Hematopoietic multipotent progenitor cell (in vitro differentiated cells): ENCODE results near the gene DESI1. TPM values are rescaled to one million over a fixed set of nuclear protein-coding genes. Genes with fewer than 3 reads are reported as not detected.
"Not testable (repeated sequence)": the region's sequence is repeated elsewhere in the genome, so short reads cannot be mapped to it uniquely, and the experiment has no call there.

Experiments
- DNase-seq, 3 donors: peaks; one replicate each; pipeline ENCODE4 v3.0.0-alpha.2; 2011 to 2015; ENCODE audit warnings: low read depth in 2 of 3, low spot score in 2 of 3
- total RNA-seq: library from RNA; depleted of rRNA; stranded (reverse); fragments of >200 nt; gene quantifications from one replicate; pipeline ENCODE4 v1.2.3, GENCODE V29; 2012

DESI1 gene
- total RNA-seq, 1 donor = 6.7 TPM

GRCh38 chr22:41637623-41638022 lies 16.8 kb upstream of the DESI1 start:
- DNase-seq = not testable (repeated sequence)

GRCh38 chr22:41636467-41636866 lies 15.6 kb upstream of the DESI1 start:
- DNase-seq = no peak

GRCh38 chr22:41634610-41635009 lies 13.8 kb upstream of the DESI1 start:
- not testable (repeated sequence) for DNase-seq

DNA sequence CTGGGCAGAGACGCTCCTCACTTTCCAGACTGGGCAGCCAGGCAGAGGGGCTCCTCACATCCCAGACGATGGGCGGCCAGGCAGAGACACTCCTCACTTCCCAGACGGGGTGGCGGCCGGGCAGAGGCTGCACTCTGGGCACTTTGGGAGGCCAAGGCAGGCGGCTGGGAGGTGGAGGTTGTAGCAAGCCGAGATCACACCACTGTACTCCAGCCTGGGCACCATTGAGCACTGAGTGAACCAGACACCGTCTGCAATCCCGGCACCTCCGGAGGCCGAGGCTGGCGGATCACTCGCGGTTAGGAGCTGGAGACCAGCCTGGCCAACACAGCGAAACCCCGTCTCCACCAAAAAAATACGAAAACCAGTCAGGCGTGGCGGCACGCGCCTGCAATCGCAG lies 10.8 kb upstream of the DESI1 start:
- DNase-seq = not testable (repeated sequence)

DNA sequence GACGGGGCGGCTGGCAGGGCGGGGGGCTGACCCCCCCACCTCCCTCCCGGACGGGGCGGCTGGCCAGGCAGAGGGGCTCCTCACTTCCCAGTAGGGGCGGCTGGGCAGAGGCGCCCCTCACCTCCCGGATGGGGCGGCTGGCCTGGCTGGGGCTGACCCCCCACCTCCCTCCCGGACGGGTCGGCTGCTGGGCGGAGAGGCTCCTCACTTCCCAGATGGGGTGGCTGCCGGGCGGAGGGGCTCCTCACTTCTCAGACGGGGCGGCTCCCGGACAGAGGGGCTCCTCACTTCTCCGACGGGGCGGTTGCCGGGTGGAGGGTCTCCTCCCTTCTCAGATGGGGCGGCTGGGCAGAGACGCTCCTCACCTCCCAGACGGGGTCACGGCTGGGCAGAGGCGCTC lies 10.3 kb upstream of the DESI1 start:
- DNase-seq = not testable (repeated sequence)

DNA sequence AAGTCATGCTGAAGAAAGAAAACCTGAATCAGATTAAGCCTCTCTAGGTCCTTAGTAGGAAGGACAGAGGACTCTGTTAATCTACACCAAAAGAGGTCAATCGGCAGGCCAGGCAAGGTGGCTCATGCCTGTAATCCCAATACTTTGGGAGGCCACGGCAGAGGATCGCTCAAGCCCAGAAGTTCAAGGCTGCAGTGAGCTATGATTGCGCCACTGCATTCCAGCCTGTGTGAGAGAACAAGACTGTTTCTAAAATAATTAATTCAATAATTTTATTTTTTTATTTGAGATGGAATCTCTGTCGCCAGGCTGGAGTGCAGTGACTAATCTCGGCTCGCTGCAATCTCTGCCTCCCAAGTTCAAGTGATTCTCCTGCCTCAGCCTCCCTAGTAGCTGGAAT lies 4.7 kb upstream of the DESI1 start:
- no peak for DNase-seq

- no peak for DNase-seq
Observed at GRCh38 chr22:41621911-41622179, 1.0 kb upstream of the DESI1 start.

- DNase-seq = peak; percentile 98 to 100 (median 99)
Observed at GRCh38 chr22:41621099-41621910, 462 bp upstream of the DESI1 start, which contains the start of gene XRCC6. Gene XRCC6 (plus strand): TSS chr22:41621295. CDS start chr22:41622005, 710 bp downstream.

DNA sequence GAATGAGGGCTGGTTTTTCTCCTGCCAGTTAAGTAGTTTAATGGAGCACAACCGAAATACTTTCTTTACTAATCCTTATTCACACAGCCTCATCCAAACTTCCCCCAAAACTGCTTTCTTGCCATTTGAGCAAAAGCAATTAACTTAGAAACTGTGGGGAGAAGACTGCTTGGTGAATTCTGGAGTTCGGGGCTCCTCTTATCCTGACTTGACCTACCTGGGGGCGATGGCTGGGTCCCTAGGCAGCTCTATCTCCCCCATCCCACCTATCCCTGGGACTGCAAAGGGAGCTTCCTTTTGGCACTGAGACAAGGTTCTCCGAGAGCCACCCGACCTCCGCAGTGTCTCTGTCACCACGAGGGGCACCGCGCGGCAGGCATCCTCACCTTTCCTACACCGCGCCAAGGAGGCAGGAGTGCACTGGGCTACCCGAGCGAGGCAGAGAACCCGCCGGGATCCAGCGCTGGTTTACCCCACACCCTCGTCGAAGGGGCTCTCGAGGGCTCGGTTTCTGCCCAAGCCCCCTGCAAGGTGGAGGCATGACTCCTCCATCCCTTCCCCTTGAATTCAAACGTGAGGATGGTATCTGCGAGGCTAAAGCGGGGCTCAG lies 759 bp downstream of the DESI1 start:
- DNase-seq = peak in 2 of 3 donors; percentile 16 to 22

DNA sequence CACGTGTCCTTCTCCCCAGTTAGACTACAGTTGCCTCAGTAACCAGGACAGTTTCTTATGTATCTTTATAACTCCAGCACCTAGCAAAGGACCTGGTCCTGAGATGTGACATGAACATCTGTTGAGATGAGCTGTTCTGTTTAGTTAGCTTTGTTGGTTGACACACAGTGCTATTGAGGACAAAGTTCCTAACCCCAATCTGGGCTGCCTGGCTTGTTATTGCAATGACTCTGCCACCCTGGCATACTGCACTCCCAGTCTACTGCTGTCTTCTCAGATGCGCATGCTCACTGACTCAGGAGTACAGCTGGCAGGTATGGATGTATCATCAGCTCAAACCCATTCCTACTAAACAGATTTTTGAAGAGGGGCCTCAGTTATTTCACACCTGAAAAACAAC lies 7.4 kb downstream of the DESI1 start:
- no peak for DNase-seq

- DNase-seq = no peak
Observed at GRCh38 chr22:41612603-41613306, 8.1 kb downstream of the DESI1 start.

GRCh38 chr22:41608386-41608785 lies 12.5 kb downstream of the DESI1 start:
- DNase-seq = no peak

- DNase-seq = peak; percentile 28 to 85 (median 79)
Observed at GRCh38 chr22:41603873-41604332, 16.9 kb downstream of the DESI1 start.

DNA sequence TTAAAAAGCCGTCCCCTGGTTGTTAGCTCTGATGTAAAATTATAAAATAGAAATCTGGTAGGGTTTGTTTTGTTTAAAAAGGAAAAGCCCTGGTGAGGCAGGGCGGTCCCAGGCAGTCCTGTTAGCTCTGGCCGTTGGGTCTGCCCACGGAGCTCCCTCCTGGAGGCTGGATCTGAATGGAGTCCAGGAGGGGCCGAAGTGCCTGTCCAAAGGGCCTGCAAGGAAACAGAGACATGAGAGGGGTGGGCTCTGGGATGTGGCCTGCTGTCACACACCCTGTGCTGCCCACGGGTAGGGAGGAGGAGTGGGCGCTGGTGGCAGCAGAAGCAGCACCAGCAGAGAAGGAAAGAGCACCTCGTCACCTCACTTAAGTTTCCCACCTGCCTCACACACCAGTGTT lies 19.9 kb downstream of the DESI1 start:
- DNase-seq = no peak

DNA sequence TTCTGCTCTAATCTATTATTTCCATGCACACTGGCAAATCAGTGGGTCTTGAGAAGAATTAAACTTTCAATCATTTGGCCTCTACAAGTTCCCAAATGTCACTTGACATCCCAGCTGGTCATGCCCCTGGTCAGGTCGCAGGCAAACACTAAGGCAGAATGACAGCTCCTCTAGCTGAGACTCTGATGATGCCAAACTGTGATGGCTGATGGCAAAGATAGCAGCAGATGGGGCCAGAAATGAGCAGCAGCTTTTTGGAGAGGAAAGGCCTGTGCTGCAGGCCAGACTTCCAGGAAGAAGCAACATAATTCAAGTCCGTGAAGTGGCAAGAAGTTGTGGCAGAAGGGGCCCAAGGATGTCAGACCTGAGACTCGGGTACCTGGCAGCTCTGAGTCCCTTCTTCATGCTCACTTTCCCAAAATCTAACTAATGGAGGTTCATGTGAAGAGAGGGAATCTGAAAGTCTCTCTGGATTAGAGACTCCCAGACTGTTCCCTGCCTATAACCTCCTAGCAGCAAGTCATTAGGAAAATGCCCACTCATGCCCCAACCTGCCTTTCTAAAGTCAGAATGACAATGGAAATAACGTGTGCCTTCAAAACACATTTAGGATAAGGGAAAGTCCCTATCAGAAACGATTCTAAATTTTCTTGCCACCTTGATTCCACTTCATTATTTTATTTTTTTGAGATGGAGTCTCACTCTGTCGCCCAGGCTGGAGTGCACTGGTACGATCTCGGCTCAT lies 21.8 kb downstream of the DESI1 start:
- no peak for DNase-seq

- no peak for DNase-seq
Observed at GRCh38 chr22:41598081-41598480, 22.8 kb downstream of the DESI1 start.

DNA sequence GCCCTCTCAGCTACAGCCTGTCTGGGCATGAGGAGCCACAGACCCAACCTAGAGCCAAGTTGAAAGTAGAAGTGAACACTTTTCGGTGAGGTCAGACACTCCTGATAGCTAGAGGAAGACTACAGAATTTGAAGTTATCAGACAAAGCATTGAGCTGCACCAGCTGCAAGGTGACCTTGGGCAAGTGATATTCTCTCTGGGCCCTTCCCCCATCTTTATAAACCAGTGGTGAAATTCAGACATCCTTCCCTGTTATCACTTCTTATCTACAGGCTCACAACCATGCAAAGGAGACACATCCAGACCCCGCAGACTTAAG lies 23.2 kb downstream of the DESI1 start:
- no peak for DNase-seq

GRCh38 chr22:41596776-41597634 lies 23.8 kb downstream of the DESI1 start:
- peak in 2 of 3 donors; percentile 48 to 50 for DNase-seq

DNA sequence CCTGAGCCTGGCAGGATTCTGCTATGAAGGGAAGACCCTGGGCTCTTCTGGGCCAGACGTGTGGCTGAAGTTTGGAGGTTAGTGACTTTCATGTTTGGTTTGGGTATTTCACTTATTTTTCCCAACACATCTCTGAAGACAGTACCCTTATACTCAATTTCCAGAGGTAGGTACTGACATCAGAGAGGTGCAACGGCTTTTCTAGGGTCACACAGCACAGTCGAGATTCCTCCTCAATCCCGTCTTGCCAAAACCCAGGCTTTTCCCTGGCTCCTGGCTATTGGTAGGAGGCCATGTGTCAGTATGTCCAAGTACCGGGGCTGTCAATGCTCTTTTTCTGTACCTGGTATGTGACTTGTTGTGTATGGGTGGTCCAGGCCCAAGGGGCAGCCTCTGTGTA lies 25.1 kb downstream of the DESI1 start:
- no peak for DNase-seq

GRCh38 chr22:41593336-41593960 lies 27.4 kb downstream of the DESI1 start:
- not testable (repeated sequence) for DNase-seq
